GM18498 (cell line): ENCODE results near the gene TEX101.
"Not testable (repeated sequence)": the region's sequence is repeated elsewhere in the genome, so short reads cannot be mapped to it uniquely, and the experiment has no call there.

ENCODE experiments used
- ATAC-seq: cut with Tn5 transposase; IDR thresholded peaks from one replicate; pipeline ENCODE4 v1.9.1; 2021; ENCODE audit warnings: mild to moderate bottlenecking, moderate library complexity; ENCODE audit not compliant: unreplicated experiment

The TEX101 gene, protein sequence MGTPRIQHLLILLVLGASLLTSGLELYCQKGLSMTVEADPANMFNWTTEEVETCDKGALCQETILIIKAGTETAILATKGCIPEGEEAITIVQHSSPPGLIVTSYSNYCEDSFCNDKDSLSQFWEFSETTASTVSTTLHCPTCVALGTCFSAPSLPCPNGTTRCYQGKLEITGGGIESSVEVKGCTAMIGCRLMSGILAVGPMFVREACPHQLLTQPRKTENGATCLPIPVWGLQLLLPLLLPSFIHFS

DNA sequence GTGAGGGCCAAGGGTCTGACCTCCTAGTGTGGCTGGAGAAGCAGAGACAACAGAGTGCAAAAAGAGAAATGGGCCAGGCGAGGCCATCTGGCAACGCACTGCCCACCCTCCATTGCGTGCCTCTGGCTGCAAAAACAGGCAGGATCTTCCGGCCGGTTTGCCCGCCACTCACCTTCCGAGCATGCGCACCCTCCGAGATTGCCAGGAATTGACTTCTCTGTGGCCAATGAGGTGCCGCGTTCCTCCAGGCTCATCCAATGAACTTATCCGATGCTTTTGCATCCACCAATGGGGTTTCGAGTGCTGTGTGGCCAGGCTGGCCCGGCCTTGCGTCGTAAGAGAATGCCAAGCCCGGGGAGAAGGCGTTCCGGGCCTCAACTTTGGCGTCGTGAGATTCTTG, at the start of gene TEX101:
Gene TEX101 (plus strand): TSS at position 337 of the 400 bp plus-strand sequence. CDS start 1,030 bp downstream, outside the sequence.
- ATAC-seq = no peak

- ATAC-seq = not testable (repeated sequence)
Measured at GRCh38 chr19:43365677-43366076, 49.0 kb upstream of the TEX101 start.

- ATAC-seq = no peak
Measured at GRCh38 chr19:43367822-43368221, 46.9 kb upstream of the TEX101 start.

- ATAC-seq = not testable (repeated sequence)
Measured at GRCh38 chr19:43368897-43369296, 45.8 kb upstream of the TEX101 start.

DNA sequence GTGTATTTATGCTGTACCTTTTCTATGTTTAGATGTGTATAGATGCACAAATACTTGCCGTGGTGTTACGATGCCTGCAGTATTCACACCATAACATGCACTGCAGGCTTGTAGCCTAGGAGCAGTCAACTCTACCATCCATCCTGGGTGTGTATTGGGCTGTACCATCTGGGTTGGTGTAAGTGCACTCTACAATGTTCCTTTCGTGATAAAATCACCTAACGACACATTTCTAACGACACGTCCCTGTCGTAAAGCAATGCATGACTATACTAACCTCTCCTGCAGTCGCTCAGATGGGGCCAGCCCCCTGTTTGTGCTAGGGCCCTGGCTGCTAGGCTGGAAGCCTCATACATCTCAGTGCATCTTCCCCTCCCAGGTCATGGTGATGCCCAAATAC, 42.8 kb upstream of the TEX101 start:
- no peak for ATAC-seq

DNA sequence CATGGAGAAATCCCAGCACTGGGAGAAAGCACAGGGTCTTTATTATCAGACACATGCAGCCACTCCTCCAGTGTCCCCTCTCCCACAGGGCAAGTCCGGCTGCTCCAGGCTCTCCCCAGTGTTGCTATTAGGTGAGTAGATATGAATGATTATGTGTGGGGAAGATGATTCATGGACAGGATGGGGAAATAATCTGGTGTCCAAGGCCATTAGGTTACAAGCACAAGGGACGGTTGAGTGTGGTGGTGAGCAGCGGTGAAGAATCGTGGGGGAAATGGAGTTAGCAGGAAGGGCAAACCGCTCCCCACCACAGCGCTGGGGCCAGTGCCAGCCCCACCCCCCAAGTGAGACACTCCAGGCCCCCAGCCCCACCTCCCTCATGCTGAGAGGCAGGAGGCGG, 42.2 kb upstream of the TEX101 start:
- ATAC-seq = no peak

GRCh38 chr19:43377624-43378023, 37.1 kb upstream of the TEX101 start:
- ATAC-seq = not testable (repeated sequence)

- ATAC-seq = no peak
Measured at GRCh38 chr19:43380008-43380407, 34.7 kb upstream of the TEX101 start.

DNA sequence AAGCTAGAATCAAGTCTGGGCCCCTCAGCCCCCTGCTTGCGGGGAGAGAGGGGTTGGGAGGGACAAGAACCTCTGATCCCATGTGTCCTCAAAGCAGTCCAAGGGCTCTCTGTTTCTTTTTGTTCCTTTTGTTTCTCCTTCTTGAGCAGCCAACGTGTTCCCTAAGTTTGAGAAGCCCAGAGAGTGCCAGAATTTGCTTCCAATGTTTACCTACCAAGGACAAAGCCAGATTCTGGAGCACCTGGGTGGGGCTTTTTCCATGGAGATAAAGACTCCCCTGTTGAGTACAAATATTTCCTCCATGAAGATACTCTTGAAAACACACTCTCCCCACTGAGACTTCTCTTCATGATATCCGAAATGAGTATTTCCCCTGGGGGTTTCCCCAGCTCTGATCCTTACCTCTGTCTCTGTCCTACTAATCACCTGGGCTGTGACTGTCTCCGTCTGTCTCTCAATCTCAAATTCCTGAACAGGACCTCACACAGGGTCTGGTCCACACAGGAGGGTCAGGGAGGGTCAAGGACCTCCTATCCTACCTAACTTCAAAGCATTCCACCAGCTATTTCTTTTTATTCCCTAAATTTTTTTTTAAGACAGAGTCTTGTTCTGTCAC, 33.8 kb upstream of the TEX101 start:
- no peak for ATAC-seq

DNA sequence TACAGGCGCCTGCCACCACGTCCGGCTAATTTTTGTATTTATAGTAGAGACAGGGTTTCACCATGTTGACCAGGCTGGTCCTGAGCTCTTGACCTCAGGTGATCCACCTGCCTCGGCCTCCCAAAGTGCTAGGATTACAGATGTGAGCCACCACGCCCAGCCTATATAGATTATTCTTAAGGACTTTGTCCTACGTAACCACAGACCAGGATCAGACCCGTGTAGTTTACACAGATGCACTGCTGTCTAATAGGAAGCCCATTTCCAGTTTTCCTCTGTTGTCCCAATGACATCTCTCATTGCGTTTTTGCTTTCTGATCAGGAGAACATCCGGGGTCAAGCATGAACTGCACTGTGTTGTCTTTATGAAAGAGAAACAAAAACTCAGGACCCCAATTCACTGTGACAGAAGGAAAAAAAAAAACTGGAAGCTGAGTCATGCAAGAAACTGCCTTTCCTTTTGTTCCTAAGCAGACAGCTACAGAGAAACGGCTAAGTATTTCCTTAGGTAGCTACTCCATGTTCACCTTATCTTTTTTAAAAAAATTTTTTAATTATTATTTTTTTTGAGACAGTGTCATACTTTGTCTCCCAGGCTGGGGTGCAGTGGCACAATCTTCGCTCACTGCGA, 32.0 kb upstream of the TEX101 start:
- not testable (repeated sequence) for ATAC-seq

GRCh38 chr19:43383254-43383653, 31.4 kb upstream of the TEX101 start:
- not testable (repeated sequence) for ATAC-seq

- ATAC-seq = not testable (repeated sequence)
Measured at GRCh38 chr19:43383759-43384158, 30.9 kb upstream of the TEX101 start.

DNA sequence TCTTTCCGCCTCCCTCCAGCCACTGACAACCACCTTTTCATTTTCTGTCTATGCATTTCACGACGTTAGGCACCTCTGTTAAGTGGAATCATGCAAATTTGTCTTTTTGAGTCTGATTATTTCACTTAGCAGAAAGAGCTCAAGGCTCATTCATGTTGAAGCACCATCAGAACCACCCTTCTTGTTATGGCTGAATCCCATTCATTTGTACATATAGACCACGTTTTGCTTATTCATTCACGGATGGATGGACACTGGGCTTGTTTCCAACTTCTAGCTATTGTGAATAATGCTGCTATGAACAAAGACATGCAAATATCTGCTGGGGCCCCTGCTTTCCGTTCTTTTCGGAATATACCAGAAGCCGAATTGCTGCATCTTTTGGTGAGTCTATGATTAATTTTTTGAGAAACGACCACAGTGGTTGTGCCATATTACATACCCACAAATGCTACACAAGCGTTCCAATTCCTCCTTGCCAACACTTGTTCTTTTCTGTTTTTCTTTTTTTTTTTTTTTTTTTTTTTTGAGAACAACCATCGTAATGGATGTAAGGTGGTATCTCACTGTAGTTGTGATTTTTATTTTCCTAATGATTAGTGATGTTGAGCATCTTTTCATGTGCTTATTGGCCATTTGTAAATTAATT, 23.7 kb upstream of the TEX101 start:
- ATAC-seq = not testable (repeated sequence)

- ATAC-seq = not testable (repeated sequence)
Measured at GRCh38 chr19:43391552-43391935, 23.1 kb upstream of the TEX101 start.

- ATAC-seq = not testable (repeated sequence)
Measured at GRCh38 chr19:43393501-43393900, 21.2 kb upstream of the TEX101 start.

DNA sequence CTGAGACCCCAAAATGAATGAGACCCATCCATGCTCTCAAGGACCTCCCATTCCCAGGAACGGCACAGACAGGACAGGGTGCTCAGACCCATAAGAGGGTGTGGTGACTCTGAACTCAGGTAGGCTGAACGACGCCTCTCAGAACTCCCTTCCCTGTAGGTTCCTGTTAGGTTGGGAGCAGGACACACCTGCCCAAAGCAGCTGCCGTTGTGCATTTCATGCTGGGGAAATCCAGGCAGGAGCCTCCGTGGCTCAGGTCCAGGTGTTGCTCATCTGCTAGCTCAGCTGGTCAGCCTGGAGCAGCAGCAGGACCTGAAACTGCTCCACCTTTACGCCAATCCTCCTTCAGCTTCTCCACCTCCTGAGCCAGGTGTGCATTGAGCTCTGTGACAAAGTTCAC, 19.1 kb upstream of the TEX101 start:
- no peak for ATAC-seq

DNA sequence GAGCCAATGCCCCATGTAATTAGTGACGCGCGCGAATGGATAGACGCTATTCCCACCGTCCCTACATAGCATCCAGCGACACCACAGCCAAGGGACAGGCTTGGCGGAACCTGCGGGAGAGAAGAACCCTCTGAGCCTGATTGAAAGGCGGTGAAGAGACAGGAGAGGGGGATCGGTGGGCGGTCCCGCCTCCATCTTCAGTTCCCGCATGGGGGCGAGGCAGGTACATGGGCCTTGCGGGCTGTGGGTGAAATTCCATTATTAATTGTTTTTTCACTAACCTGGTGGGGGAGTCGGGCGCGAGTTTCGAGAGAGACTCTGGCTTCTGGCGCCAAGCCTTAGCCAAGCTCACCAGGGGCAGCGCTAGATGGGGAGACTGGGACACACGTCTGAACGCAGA, 8.4 kb upstream of the TEX101 start:
- ATAC-seq = no peak

- ATAC-seq = no peak
Measured at GRCh38 chr19:43407416-43408005, 7.2 kb upstream of the TEX101 start.

- no peak for ATAC-seq
Measured at GRCh38 chr19:43408043-43408442, 6.6 kb upstream of the TEX101 start.

GRCh38 chr19:43409415-43409814, 5.3 kb upstream of the TEX101 start:
- no peak for ATAC-seq

DNA sequence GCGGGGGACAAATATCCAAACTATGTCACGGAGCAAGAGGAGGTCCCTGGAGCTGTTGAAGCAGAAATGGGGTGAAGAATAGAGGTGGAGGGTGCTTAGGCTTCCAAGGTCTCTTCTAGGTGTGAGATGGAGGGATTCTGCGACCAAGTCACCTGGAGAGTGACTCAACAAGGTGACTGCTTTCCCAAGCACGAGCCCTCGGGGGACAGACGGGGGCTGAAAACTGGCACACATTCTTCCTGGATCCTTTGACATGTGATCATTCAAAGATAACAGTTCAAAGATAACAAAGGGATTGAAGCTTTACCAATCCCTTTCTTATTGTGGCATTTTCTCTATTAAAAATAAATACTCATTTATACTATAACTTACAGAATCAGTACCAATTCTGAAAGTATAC, 2.2 kb upstream of the TEX101 start:
- ATAC-seq = no peak
